Upper lobe of left lung (tissue), 4 donors: ENCODE measurements around the gene CHD8.

Source experiments
- EP300 ChIP-seq, 4 donors: sonication (generic); formaldehyde crosslinking; IDR thresholded peaks; one replicate each; pipeline ENCODE4 v1.5.1; 2017; ENCODE audit warnings: antibody characterized with exemption in 4 of 4, control low read depth in 2 of 4
- POLR2A ChIP-seq, 4 donors: fragments of 450-650 bp; IDR thresholded peaks; one replicate each; pipeline ENCODE4 v1.5.1; 2016 to 2017; ENCODE audit warnings: antibody characterized with exemption in 4 of 4, mild to moderate bottlenecking in 2 of 4
- POLR2AphosphoS5 ChIP-seq, 2 donors: sonication (generic); formaldehyde crosslinking; IDR thresholded peaks; one replicate each; pipeline ENCODE4 v1.5.1; 2017; ENCODE audit warnings: antibody characterized with exemption in 2 of 2
- TF ChIP-seq, protein P1 (sequence below), 6 experiments: fragments of 450-650 bp in 4 of 6; fragments of 200-600 bp in 2 of 6; sonication (generic) in 2 of 6; IDR thresholded peaks; one replicate each; pipeline ENCODE4 v1.5.1; 2016 to 2019; ENCODE audit warnings: antibody characterized with exemption in 6 of 6

GRCh38 chr14:21436567-21437062 is 19.3 kb downstream of the CHD8 start:
- TF ChIP-seq, protein P1, sequence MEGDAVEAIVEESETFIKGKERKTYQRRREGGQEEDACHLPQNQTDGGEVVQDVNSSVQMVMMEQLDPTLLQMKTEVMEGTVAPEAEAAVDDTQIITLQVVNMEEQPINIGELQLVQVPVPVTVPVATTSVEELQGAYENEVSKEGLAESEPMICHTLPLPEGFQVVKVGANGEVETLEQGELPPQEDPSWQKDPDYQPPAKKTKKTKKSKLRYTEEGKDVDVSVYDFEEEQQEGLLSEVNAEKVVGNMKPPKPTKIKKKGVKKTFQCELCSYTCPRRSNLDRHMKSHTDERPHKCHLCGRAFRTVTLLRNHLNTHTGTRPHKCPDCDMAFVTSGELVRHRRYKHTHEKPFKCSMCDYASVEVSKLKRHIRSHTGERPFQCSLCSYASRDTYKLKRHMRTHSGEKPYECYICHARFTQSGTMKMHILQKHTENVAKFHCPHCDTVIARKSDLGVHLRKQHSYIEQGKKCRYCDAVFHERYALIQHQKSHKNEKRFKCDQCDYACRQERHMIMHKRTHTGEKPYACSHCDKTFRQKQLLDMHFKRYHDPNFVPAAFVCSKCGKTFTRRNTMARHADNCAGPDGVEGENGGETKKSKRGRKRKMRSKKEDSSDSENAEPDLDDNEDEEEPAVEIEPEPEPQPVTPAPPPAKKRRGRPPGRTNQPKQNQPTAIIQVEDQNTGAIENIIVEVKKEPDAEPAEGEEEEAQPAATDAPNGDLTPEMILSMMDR (IDR thresholded peaks at IDR 0.05), result no peak
- no peak for TF ChIP-seq POLR2AphosphoS5 (IDR thresholded peaks at IDR 0.05)
- TF ChIP-seq POLR2A (IDR thresholded peaks at IDR 0.05), result no peak
- TF ChIP-seq EP300 (IDR thresholded peaks at IDR 0.05), result no peak
